SK-N-MC (cell line): Measurements from ENCODE around the gene ALAS2.

ENCODE experiments used
- EZH2 ChIP-seq: fragments of 200-600 bp; sonication (generic); IDR thresholded peaks from one replicate; pipeline ENCODE4 v1.6.1; 2017; ENCODE audit warnings: antibody characterized with exemption
- FOXP2 ChIP-seq: optimal IDR thresholded peaks from 2 replicates; pipeline ENCODE3; 2011; ENCODE audit warnings: mild to moderate bottlenecking, moderate library complexity; ENCODE audit not compliant: insufficient read depth; ENCODE audit errors: extremely low read length, control extremely low read depth
- POLR2AphosphoS5 ChIP-seq: IDR thresholded peaks from 2 replicates; pipeline ENCODE4 v1.6.1; 2012; ENCODE audit warnings: mild to moderate bottlenecking, low read depth, low read length, borderline replicate concordance

DNA sequence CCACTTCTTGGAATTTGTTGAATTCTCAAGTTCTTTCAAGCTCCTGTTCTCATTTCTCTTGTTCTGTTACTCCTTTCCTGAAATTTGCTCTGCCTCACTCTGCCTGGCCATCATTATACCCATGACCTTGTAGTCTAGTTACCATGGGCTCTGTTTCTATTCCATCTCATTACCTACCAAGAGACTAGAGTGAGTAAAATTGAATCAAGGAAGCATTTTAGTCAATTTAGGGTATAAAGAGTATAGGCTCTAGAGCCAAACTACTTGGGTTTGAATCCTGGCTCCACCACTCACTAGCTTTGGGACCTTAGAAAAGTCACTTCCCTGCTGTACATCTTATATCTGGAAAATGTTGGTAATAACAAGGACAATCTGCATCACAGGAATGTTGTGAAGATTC lies 2.2 kb downstream of the ALAS2 start:
- TF ChIP-seq EZH2 = no peak
- TF ChIP-seq POLR2AphosphoS5 = no peak
- TF ChIP-seq FOXP2 = no peak
